ENCODE measurements around the gene PRRX2.

DNA sequence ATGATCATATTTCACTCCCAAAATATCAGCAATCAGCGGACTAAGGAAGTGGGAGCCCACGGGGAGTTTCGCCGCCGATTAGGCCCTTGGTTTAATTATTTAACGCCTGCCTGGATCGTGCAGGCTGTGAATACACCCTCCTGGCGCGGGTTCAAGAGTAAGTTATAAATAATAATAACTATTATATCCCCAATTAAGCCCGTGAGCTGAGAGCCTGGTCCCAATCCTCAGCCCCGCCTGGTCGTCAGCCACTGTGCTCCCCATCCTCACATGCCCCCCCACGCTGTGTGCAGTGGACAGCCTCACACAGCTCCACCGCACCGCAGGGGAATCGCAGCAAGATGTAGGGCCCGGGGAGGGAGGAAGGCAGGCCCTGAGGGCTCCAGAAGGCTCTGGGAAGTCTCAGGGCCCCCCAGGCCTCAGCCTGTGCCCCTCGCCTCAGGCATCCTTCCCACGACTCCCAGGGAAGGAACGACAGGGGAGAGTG lies 10.8 kb upstream of the PRRX2 start:
- TF ChIP-seq EZH2 (IDR thresholded peaks at IDR 0.05; ENCODE audit: borderline replicate concordance, low read depth, low read length, poor library complexity, severe bottlenecking) = no peak
- TF ChIP-seq, protein P1, sequence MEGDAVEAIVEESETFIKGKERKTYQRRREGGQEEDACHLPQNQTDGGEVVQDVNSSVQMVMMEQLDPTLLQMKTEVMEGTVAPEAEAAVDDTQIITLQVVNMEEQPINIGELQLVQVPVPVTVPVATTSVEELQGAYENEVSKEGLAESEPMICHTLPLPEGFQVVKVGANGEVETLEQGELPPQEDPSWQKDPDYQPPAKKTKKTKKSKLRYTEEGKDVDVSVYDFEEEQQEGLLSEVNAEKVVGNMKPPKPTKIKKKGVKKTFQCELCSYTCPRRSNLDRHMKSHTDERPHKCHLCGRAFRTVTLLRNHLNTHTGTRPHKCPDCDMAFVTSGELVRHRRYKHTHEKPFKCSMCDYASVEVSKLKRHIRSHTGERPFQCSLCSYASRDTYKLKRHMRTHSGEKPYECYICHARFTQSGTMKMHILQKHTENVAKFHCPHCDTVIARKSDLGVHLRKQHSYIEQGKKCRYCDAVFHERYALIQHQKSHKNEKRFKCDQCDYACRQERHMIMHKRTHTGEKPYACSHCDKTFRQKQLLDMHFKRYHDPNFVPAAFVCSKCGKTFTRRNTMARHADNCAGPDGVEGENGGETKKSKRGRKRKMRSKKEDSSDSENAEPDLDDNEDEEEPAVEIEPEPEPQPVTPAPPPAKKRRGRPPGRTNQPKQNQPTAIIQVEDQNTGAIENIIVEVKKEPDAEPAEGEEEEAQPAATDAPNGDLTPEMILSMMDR (conservative IDR thresholded peaks at IDR 0.05; ENCODE audit: low read depth, low read length) = no peak
